Coronary artery (tissue), 2 donors: ENCODE results near the gene CTNNBIP1.

Experiments used
- DNase-seq: peaks from one replicate; pipeline ENCODE4 v3.0.0-alpha.2; 2017; ENCODE audit warnings: low spot score
- H3K27ac ChIP-seq, 2 donors: fragments of 200-600 bp; sonication (generic); one replicate each; pipeline ENCODE4 v1.5.1; 2016 to 2019
- H3K4me3 ChIP-seq: fragments of 200-600 bp; sonication (generic); 2 replicates; pipeline ENCODE4 v1.5.1; 2016; ENCODE audit warnings: mild to moderate bottlenecking, moderate library complexity
- CTCF ChIP-seq: fragments of 200-600 bp; sonication (generic); IDR thresholded peaks from one replicate; pipeline ENCODE4 v1.5.1; 2019; ENCODE audit warnings: antibody characterized with exemption

CTNNBIP1 gene

GRCh38 chr1:9850442-9851162 lies 59.5 kb downstream of the CTNNBIP1 start:
- Histone ChIP-seq H3K4me3 (no peak overlapping the region), H3K27ac (no peak overlapping the region)
- no peak for TF ChIP-seq CTCF
- DNase-seq: no peak

DNA sequence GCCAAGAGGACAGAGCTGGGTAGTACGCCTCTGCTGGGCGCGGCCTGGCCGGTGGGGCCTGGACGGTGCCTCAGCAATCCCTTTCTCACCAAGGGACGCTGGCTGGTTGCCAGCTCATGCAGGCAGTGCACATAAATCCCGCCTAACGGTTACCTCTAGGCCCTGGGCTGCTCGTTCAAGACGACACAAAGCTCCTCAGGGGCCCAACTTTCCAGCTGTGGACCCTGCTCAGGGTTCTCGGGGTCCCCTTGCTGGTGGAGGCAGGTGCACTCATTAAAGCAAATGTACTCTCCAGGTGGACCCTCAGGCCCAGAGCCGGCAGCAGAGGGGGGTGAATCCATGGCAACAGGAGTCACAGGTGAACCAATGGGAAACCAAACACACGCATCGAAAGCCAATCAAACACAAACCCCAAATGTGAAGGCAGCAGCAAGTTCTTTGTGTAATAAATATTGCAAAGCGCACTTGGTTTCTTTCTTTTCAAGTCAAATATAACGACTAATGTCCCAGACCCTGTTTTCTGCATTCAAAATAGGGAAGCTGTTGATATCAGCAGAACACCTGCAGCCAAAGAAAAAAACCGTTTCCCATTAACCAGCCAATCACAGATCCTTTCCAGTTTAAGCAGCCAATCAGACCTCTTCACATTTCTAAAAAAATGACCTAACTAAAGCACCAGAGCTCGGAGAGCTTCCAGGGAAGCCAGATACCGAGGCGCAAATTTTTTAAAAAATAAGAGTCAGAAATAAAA lies 60.2 kb downstream of the CTNNBIP1 start:
- DNase-seq: no peak
- TF ChIP-seq CTCF: no peak
- Histone ChIP-seq H3K4me3 (no peak overlapping the region), H3K27ac (no peak overlapping the region)

DNA sequence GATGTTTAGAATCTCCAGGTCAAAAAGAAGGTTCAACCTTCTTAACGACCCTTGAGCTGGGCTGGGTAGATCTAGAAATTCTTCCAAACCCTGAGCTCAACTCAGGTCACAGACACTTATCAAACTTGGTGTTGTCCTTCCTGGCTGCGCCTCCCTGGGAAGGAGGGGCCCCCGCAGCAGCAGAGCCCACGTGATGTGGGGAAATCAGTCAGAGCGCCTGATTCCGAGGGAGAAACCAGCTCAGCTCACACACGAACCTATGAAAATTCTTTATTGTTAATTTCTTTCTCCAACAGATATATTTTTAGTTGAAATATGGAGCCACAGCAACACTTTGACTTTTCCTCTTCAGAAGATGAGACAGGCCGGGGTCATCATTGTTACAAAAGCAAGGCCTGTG lies 62.0 kb downstream of the CTNNBIP1 start:
- DNase-seq: no peak
- no peak for TF ChIP-seq CTCF
- no peak overlapping the region for H3K4me3 ChIP-seq
- H3K27ac ChIP-seq: no peak overlapping the region

GRCh38 chr1:9847269-9847668 lies 62.8 kb downstream of the CTNNBIP1 start:
- TF ChIP-seq CTCF: no peak
- no peak for DNase-seq
- no peak overlapping the region for H3K27ac ChIP-seq
- no peak overlapping the region for H3K4me3 ChIP-seq

DNA sequence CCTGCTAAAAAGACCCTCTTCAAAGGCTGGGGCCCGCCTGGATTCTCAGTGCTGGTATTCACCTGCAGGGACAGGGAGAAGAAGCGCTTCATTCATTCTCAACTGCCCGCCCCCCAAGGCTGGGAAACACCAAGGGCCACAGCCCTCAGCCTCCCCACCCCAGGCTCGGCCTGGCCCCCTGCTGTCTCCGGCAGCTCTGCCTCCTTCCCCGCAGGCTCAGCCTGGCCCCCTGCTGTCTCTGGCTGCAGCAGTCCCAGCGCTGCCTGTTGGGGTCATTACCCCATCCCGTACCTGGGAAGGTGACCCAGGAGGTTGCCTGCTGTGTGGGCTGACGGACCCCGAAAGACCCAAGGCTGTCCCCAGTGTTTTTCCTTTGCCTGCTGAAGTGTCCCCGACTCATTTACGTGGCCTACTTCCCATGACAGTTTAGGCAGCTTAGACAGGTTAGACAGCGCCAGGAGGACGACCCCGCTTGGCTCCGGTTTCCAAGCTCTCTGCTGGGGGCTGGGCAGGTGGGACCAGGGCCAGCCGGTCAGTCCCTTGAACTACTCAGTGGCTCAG lies 63.4 kb downstream of the CTNNBIP1 start:
- no peak for TF ChIP-seq CTCF
- H3K4me3 ChIP-seq: no peak overlapping the region
- H3K27ac ChIP-seq: no peak overlapping the region
- no peak for DNase-seq

GRCh38 chr1:9845914-9846313 lies 64.2 kb downstream of the CTNNBIP1 start:
- Histone ChIP-seq H3K27ac (no peak overlapping the region), H3K4me3 (no peak overlapping the region)
- DNase-seq: no peak
- TF ChIP-seq CTCF: no peak

DNA sequence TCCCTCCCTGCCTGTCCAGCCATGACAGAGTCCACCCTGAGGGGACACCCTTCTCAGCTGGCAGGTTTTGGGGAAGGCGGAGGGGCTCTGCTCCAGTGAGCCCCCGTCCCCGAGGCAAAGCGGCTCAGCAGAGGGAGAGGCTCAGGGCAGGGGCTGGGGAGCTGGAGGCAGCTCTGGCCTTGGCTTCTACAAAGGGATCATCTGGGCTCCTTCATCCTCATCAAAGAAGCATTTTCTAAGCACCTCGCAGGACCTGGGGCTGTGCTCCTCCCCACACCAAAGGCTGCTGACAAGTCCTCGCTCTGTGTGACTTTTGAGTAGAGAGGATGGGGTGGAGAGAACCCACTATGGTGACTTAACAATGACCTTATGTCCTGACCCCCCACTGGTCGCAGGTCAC lies 65.3 kb downstream of the CTNNBIP1 start:
- DNase-seq: no peak
- Histone ChIP-seq H3K27ac (no peak overlapping the region), H3K4me3 (no peak overlapping the region)
- no peak for TF ChIP-seq CTCF
